AG04450 (cell line): ENCODE data around the gene TLE3. TPM values are rescaled to one million over a fixed set of nuclear protein-coding genes. Genes with fewer than 3 reads are reported as not detected.
"Not testable (repeated sequence)": the region's sequence is repeated elsewhere in the genome, so short reads cannot be mapped to it uniquely, and the experiment has no call there.

ENCODE experiments used
- CTCF ChIA-PET: fragments of 300-600, 350-600 bp; formaldehyde crosslinking; extraction: SDS; loops from one replicate; lab custom pipeline; 2022; ENCODE audit warnings: antibody characterized with exemption, inconsistent platforms; lab: Charles Lee
- POLR2A ChIA-PET: fragments of 350-600 bp; formaldehyde crosslinking; extraction: SDS; loops from one replicate; lab custom pipeline; 2021; ENCODE audit warnings: antibody characterized with exemption, inconsistent platforms; lab: Yijun Ruan, JAX
- DNase-seq: peaks from one replicate; pipeline ENCODE4 v3.0.0-alpha.2; 2011; ENCODE audit warnings: low read depth, low spot score
- H3K27ac ChIP-seq: one replicate; pipeline ENCODE4 v1.5.1; 2012; ENCODE audit warnings: low read depth, low read length, control low read depth
- H3K27me3 ChIP-seq: one replicate; pipeline ENCODE4 v1.6.0; 2012; ENCODE audit warnings: low read length; ENCODE audit not compliant: control insufficient read depth, insufficient read depth
- H3K4me3 ChIP-seq: 2 replicates; pipeline ENCODE4 v1.5.1; 2011; ENCODE audit warnings: mild to moderate bottlenecking, low read depth, low read length, control low read depth
- H3K9me3 ChIP-seq: 2 replicates; pipeline ENCODE4 v1.5.1; 2012; ENCODE audit warnings: low read length; ENCODE audit not compliant: control insufficient read depth, insufficient read depth
- polyA plus RNA-seq: library from polyadenylated mRNA; depleted of rRNA; stranded (reverse); fragments of >200 nt; gene quantifications from 2 replicates; pipeline ENCODE4 v1.2.3, GENCODE V29; 2011
- TF ChIP-seq, protein P1 (sequence below): IDR thresholded peaks from 2 replicates; pipeline ENCODE4 v1.5.1; 2011; ENCODE audit warnings: low read depth, low read length, control low read depth, inconsistent platforms

The TLE3 gene
- polyA plus RNA-seq, 1 experiment = 7.5 TPM

GRCh38 chr15:70140025-70140542, 42.4 kb upstream of the TLE3 start:
- ChIA-PET POLR2A (interaction anchor here (0.6 to 0.9 kb wide), 2 partner anchors 40 to 56 kb away, joined by 3 read pairs; no protein-coding TSS in a partner anchor), CTCF (interaction anchor here (1.1 kb wide), 1 partner anchor 14 kb away, joined by 3 read pairs; no protein-coding TSS in a partner anchor)
- no peak overlapping the region for H3K4me3 ChIP-seq
- no peaks in the 10 kb centered on the region for H3K9me3 ChIP-seq
- H3K27ac ChIP-seq = no peak overlapping the region
- no peak for DNase-seq
- peaks cover 31% of the 10 kb centered on the region for H3K27me3 ChIP-seq
- TF ChIP-seq, protein P1, sequence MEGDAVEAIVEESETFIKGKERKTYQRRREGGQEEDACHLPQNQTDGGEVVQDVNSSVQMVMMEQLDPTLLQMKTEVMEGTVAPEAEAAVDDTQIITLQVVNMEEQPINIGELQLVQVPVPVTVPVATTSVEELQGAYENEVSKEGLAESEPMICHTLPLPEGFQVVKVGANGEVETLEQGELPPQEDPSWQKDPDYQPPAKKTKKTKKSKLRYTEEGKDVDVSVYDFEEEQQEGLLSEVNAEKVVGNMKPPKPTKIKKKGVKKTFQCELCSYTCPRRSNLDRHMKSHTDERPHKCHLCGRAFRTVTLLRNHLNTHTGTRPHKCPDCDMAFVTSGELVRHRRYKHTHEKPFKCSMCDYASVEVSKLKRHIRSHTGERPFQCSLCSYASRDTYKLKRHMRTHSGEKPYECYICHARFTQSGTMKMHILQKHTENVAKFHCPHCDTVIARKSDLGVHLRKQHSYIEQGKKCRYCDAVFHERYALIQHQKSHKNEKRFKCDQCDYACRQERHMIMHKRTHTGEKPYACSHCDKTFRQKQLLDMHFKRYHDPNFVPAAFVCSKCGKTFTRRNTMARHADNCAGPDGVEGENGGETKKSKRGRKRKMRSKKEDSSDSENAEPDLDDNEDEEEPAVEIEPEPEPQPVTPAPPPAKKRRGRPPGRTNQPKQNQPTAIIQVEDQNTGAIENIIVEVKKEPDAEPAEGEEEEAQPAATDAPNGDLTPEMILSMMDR = no peak

DNA sequence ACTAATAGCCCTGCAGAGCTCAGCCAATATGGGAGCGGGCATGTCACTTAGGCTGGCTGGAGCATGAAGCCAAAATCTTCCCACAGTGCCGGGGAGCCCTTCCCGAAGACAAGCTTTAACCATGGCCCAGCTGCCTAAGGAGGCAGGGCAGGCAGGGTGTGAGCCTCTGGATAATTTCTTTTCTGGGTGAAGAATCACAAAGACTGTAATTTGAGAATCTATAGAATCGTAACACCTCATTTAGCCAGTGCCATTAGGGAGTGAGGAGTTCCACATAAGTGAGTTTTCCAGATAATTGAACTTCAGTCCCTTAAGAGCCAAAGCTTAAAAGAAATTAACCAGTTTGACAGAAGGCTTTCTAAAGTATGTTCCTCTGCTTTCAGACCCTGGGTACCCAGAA, 40.2 kb upstream of the TLE3 start:
- TF ChIP-seq, protein P1 = no peak
- peaks cover 46% of the 10 kb centered on the region for H3K27me3 ChIP-seq
- ChIA-PET CTCF (no interaction called here), POLR2A (interaction anchor here (0.6 kb wide), 1 partner anchor 45 kb away, joined by 3 read pairs; no protein-coding TSS in a partner anchor)
- no peaks in the 10 kb centered on the region for H3K9me3 ChIP-seq
- H3K4me3 ChIP-seq = no peak overlapping the region
- no peak for DNase-seq
- H3K27ac ChIP-seq = no peak overlapping the region

- H3K9me3 ChIP-seq, POLR2A ChIA-PET, H3K4me3 ChIP-seq, H3K27ac ChIP-seq, CTCF ChIA-PET, DNase-seq: not testable (repeated sequence)
- H3K27me3 ChIP-seq = peaks cover 54% of the 10 kb centered on the region
Observed at GRCh38 chr15:70137021-70137420, 39.3 kb upstream of the TLE3 start.

- CTCF ChIA-PET = no interaction called here
- DNase-seq = no peak
Observed at GRCh38 chr15:70133781-70134421, 36.2 kb upstream of the TLE3 start.

DNA sequence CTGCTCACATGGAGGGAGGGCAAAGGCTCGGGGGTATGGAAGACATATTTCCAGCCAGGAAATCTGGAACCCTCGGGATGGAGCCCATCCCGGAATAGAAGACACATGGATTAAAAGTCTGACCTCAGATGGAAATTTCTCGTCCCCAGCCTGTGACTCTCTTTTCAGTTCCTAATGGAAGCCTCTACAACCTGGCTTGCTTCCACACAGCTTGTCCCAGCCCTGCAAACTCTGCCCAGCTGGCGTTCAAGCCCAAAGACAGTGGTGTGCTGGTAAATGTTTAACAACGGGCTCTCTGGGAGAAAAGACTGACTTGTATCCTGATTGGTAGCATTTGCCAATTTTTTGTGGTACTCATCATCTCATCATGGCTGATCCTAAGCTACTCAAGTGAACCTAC, 35.6 kb upstream of the TLE3 start:
- TF ChIP-seq, protein P1 = no peak
- Histone ChIP-seq H3K27ac (no peak overlapping the region), H3K27me3 (peaks cover 44% of the 10 kb centered on the region), H3K9me3 (no peaks in the 10 kb centered on the region), H3K4me3 (no peak overlapping the region)
- ChIA-PET POLR2A (no interaction called here), CTCF (no interaction called here)
- DNase-seq = no peak

More at GRCh38 chr15:70133781-70134421, 36.2 kb upstream of the TLE3 start:
- TF ChIP-seq, protein P1 = no peak
- H3K9me3 ChIP-seq = no peaks in the 10 kb centered on the region
- no peak overlapping the region for H3K4me3 ChIP-seq
- H3K27me3 ChIP-seq = peaks cover 50% of the 10 kb centered on the region
- POLR2A ChIA-PET = no interaction called here
- H3K27ac ChIP-seq = no peak overlapping the region
